Measurements from ENCODE around the gene ATG10.

DNA sequence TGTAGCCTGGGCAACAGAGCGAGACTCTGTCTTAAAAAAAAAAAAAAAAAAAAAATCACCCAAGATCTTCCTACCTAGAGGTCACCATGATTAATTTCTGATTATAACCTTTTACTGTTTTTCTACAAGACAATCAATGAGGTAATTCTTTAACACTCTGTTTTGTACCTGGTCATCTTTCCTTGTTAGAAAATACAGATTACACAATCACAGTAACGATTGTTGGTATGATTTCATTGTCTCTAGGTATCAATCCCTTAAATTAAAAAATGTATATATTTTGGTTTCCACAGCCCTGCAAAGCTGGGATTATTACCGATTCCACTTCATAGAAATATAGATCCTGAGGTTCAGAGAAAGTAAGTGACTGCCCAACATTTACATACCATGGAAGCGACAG, 8.3 kb upstream of the ATG10 start:
- no peak for TF ChIP-seq ZFYVE20 (CRISPR knock-in tag; IDR thresholded peaks at IDR 0.05; ENCODE audit: borderline replicate concordance, low read depth)
- TF ChIP-seq SIX1 (CRISPR knock-in tag; IDR thresholded peaks at IDR 0.05; ENCODE audit: borderline replicate concordance) = no peak
- TF ChIP-seq, protein P1, sequence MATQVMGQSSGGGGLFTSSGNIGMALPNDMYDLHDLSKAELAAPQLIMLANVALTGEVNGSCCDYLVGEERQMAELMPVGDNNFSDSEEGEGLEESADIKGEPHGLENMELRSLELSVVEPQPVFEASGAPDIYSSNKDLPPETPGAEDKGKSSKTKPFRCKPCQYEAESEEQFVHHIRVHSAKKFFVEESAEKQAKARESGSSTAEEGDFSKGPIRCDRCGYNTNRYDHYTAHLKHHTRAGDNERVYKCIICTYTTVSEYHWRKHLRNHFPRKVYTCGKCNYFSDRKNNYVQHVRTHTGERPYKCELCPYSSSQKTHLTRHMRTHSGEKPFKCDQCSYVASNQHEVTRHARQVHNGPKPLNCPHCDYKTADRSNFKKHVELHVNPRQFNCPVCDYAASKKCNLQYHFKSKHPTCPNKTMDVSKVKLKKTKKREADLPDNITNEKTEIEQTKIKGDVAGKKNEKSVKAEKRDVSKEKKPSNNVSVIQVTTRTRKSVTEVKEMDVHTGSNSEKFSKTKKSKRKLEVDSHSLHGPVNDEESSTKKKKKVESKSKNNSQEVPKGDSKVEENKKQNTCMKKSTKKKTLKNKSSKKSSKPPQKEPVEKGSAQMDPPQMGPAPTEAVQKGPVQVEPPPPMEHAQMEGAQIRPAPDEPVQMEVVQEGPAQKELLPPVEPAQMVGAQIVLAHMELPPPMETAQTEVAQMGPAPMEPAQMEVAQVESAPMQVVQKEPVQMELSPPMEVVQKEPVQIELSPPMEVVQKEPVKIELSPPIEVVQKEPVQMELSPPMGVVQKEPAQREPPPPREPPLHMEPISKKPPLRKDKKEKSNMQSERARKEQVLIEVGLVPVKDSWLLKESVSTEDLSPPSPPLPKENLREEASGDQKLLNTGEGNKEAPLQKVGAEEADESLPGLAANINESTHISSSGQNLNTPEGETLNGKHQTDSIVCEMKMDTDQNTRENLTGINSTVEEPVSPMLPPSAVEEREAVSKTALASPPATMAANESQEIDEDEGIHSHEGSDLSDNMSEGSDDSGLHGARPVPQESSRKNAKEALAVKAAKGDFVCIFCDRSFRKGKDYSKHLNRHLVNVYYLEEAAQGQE (IDR thresholded peaks at IDR 0.05; ENCODE audit: borderline replicate concordance in 1 of 2, low read depth in 1 of 2, low read length in 2 of 2) = no peak
- TF ChIP-seq, protein P2, sequence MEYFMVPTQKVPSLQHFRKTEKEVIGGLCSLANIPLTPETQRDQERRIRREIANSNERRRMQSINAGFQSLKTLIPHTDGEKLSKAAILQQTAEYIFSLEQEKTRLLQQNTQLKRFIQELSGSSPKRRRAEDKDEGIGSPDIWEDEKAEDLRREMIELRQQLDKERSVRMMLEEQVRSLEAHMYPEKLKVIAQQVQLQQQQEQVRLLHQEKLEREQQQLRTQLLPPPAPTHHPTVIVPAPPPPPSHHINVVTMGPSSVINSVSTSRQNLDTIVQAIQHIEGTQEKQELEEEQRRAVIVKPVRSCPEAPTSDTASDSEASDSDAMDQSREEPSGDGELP (IDR thresholded peaks at IDR 0.05; ENCODE audit: borderline replicate concordance, low read depth) = no peak
